ENCODE data around the gene ANGPTL8. TPM values are rescaled to one million over a fixed set of nuclear protein-coding genes. Genes with fewer than 3 reads are reported as not detected.
A peak's percentile ranks its signal among the peaks of the same experiment; 100 is the strongest.

The ANGPTL8 gene
- total and polyA plus RNA-seq, 2 of the 13 experiments (the other 11 are each of a cell fraction or from before 2014, with no cell fraction given) = 27.3 to 243 TPM

- no peak for TF ChIP-seq TRIM22 (IDR thresholded peaks at IDR 0.05)
- no peak for TF ChIP-seq MBD4 (IDR thresholded peaks at IDR 0.05; ENCODE audit: borderline replicate concordance, low read length)
- no peak for TF ChIP-seq HOXA7 (CRISPR knock-in tag; IDR thresholded peaks at IDR 0.05)
- peak; percentile 38 for TF ChIP-seq MED8 (CRISPR knock-in tag; IDR thresholded peaks at IDR 0.05; ENCODE audit: insufficient replicate concordance)
- TF ChIP-seq ETS1 (CRISPR knock-in tag; IDR thresholded peaks at IDR 0.05) = no peak
- no peak for TF ChIP-seq ZFP36 (IDR thresholded peaks at IDR 0.05; ENCODE audit: borderline replicate concordance, low read depth, low read length, partially characterized antibody)
- TF ChIP-seq RBFOX2 (IDR thresholded peaks at IDR 0.05; ENCODE audit: low read depth, low read length) = peak; percentile 54; the same call in 1 of the 2 replicates
- peak; percentile 64 for TF ChIP-seq PHF8 (CRISPR knock-in tag; IDR thresholded peaks at IDR 0.05)
- no peak for TF ChIP-seq NR0B2 (CRISPR knock-in tag; IDR thresholded peaks at IDR 0.05)
- 0 out of 2 replicates have a peak, but pooled peaks have one; percentile 45 for TF ChIP-seq ETV6 (CRISPR knock-in tag; conservative IDR thresholded peaks at IDR 0.05)
- TF ChIP-seq ZNF451 (CRISPR knock-in tag; IDR thresholded peaks at IDR 0.05) = no peak
- no peak for TF ChIP-seq ZNF232 (CRISPR knock-in tag; IDR thresholded peaks at IDR 0.05; ENCODE audit: borderline replicate concordance)
- no peak for TF ChIP-seq EEA1 (CRISPR knock-in tag; IDR thresholded peaks at IDR 0.05; ENCODE audit: borderline replicate concordance)
- no peak for TF ChIP-seq ZNF317 (CRISPR knock-in tag; IDR thresholded peaks at IDR 0.05)
- TF ChIP-seq TGIF2 (CRISPR knock-in tag; IDR thresholded peaks at IDR 0.05) = no peak
- TF ChIP-seq CAMTA2 (CRISPR knock-in tag; IDR thresholded peaks at IDR 0.05; ENCODE audit: borderline replicate concordance) = no peak; the same call in 1 of the 2 replicates
- peak; percentile 99 for TF ChIP-seq ZNF329 (CRISPR knock-in tag; IDR thresholded peaks at IDR 0.05; ENCODE audit: low read depth)
- no peak for TF ChIP-seq NFRKB (IDR thresholded peaks at IDR 0.05)
- no peak; the same call in 1 of the 2 replicates for TF ChIP-seq MEIS2 (CRISPR knock-in tag; IDR thresholded peaks at IDR 0.05)
- peak; percentile 43 for TF ChIP-seq MED1 (CRISPR knock-in tag; IDR thresholded peaks at IDR 0.05)
- 0 out of 2 replicates have a peak, but pooled peaks have one; percentile 4 for TF ChIP-seq SOX13 (IDR thresholded peaks at IDR 0.05)
- TF ChIP-seq SOX13 (CRISPR knock-in tag; conservative IDR thresholded peaks at IDR 0.05 in 1 of 2, IDR thresholded peaks at IDR 0.05 in 1 of 2) = peak in 1 of 2 experiments; percentile 42; a peak in 1 of 4 replicates
- TF ChIP-seq ZNF749 (CRISPR knock-in tag; IDR thresholded peaks at IDR 0.05; ENCODE audit: borderline replicate concordance) = no peak
- TF ChIP-seq ZSCAN9 (CRISPR knock-in tag; IDR thresholded peaks at IDR 0.05; ENCODE audit: borderline replicate concordance) = no peak
- TF ChIP-seq HNRNPL (IDR thresholded peaks at IDR 0.05; ENCODE audit: low read depth, low read length) = no peak
- TF ChIP-seq SRY (CRISPR knock-in tag; IDR thresholded peaks at IDR 0.05) = peak; percentile 21; the same call in 1 of the 2 replicates
- no peak for TF ChIP-seq NPAS2 (CRISPR knock-in tag; IDR thresholded peaks at IDR 0.05; ENCODE audit: borderline replicate concordance)
- no peak for TF ChIP-seq KLF13 (CRISPR knock-in tag; IDR thresholded peaks at IDR 0.05)
- peak; percentile 24; the same call in 1 of the 2 replicates for TF ChIP-seq ZKSCAN8 (CRISPR knock-in tag; IDR thresholded peaks at IDR 0.05; ENCODE audit: borderline replicate concordance)
These were observed 41.9 kb upstream of the ANGPTL8 start, which contains the start of gene KANK2 (continued) for GRCh38 chr19:11197291-11198174.

Data from HepG2 (cell line).